AML-193 (cell line): ENCODE measurements around the gene KCTD1.

ENCODE experiments used
- DNase-seq, 2 experiments: peaks; one replicate each; lab custom pipeline; 2025; lab: John Stamatoyannopoulos, UW

The KCTD1 gene

DNA sequence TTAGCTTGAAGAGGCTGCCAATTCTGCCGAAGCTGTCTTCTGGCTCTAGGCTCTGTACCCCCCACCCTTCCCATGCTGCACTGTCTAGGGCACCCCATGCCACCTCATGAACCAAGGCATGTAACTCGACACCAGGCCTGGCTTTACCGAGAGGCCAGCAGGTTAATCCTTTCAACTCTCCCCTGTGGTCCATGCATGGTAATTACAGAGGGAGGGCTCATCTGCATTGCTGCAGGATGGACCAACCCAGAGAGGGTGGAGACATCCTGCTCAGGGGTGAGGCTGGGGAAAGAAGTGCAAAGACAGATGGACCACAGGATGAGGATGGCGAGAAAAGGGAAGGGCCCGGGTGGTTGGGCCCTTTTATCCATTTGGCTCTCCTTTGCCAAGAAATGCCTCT is 65.8 kb downstream of the KCTD1 start:
- DNase-seq: no peak

DNA sequence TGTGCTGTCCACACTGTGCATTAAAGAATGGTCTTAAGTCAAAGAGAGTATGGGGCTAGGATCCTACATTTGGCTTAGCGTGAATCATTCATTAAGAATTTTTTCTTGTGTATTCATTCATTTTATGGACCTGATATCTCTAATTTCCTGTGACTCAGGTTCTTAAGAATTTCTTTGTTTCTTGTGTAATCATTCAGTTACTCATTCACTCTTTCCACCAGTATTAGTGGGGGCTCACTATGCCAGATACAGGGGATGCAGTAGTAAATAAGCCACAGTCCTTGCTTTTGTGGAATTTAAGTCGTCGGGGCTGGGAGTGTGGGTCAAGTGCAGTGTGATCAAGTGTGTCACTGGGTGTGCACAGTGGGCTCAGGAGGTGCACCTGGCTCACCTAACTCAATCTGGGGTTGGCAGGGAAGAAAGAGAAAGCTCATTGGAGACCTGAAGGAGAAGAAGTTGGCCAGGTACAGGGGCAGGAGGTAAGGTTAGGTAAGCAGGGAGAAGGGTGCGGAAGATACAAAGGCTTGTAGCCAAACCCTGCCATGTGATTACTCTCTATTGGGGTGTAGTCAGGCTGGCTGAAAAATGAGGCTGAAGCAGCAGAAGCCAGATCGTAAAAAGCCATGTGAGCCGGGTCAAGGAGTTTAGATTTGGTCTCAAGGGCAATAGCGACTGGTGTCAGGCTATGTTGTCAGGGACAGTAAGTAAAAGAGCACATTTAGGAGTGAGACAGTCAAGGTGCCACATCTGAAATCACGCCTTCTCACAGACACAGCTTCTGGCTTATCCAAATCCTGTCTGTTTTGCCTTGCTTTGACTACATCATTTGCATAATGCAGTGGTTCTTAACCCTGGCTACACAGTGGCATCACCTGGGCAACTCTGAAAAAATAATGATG is 67.2 kb downstream of the KCTD1 start:
- DNase-seq: no peak

DNA sequence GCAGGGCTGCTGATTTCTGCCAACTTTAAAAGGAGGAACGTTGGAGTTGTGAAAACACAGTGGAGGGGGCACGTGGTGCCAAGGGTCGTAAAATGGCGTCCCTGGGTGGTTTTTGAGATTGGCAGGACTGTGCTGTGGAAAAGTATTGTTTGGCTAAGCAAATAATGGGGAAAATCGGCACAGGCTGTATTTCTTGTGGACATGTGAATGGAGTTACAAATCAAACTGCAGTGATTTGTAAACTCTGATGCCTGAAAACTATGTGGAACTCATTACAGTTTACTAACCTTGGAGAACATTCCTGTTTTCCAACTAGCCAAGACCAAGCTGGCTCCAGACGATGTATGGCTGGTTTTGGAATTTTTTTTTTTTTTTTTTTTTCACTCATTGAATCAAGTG is 68.7 kb downstream of the KCTD1 start:
- no peak for DNase-seq

DNA sequence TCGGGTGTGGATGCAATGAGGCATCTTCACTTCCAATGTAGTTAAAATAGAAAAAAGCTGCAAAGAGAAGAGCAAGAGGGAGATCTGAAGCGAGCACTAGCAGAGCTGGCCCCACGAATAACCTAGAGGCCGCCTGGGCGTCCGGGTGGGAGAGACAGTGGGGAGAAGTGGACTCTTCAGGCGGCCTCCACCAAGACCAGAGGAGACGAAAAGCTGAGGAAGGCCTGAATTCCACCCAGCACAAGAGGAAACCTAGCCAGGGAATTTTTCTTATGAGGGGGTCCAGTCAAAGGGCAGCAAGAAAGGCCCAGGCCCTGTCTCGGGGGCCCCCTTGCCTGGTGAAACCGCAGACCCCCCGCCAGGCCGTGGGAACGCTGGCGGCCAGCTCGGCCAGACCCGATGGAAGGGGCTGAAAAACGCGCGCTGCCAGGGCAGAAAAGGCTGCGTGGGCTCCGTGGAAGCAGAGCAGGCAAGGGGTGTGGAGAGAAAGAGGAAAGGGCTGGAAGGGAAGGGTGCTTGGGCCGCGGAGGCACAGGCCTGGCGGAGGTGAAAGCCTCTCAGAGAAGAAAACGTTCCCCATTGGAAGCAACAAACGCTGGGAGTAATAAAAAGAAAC is 69.2 kb downstream of the KCTD1 start:
- no peak for DNase-seq

DNA sequence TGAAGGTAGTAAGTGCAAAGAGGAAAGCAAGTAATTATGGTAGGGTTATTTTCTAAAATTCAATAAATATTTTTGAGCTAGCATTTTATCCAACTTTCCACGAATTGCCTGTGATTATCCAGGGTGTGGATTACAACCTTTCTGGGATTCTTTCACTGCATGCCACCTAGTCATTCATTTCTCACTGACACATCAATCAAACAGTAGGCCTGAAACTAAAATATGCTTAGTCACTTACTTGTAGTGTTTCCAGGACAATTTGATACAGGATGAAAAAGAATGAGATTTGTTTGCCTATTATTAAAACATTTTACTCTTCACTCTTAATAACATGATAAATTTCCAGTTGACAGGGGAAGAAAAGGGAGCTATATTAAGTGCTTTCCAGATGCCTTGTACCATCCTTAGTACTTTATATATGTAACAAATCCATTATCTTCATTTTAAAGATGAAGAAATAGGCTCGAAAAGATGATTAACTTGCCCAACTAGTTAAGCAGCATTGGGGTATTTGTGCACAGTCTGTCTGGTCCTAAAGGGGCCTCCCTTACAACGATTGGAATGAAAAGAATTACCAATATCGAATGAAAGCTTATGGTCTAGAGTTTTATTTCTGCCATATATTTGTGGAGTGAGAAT is 70.4 kb downstream of the KCTD1 start:
- no peak for DNase-seq

DNA sequence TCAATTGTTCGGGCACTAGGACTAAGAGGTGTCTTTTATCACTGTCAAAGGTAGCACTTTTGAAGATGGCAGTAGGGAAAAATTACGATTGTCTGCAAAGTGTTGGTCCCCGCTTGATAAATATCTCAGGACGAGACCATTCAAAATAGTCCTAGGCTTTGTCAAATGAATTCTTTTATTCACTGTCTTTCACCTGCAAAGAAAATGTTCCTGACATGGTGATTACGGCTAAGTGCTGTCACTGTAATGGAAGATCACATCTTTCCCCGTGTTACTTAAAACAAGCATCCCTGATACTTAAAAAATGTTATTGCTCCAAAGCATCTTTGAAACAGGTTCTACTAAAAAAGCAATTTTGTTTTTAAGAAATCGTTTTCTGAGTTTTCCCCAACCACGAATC is 71.7 kb downstream of the KCTD1 start:
- no peak for DNase-seq

GRCh38 chr18:26474542-26474941 is 73.8 kb downstream of the KCTD1 start:
- DNase-seq: no peak

- no peak for DNase-seq
These were observed 74.7 kb downstream of the KCTD1 start for GRCh38 chr18:26473672-26474071.

DNA sequence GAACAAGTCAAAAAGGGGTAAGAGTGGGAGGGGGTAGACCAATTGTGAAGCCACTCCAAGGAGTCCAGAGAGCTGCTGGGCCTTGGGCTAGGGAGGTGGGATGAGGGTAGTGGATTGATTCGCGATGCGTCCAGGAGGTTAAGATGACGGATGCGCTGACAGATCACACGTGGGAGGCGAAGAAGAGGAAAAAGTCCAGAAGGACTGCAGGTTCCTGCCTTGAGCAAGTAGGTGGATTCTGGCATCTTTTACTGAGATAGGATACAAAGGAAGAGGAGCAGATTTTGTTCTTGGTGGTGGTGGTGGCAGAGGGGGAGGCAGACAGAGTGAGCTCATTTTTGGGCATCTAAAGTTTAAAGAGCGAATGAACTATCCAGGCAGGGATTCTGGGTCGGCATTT is 76.5 kb downstream of the KCTD1 start:
- DNase-seq: no peak

DNA sequence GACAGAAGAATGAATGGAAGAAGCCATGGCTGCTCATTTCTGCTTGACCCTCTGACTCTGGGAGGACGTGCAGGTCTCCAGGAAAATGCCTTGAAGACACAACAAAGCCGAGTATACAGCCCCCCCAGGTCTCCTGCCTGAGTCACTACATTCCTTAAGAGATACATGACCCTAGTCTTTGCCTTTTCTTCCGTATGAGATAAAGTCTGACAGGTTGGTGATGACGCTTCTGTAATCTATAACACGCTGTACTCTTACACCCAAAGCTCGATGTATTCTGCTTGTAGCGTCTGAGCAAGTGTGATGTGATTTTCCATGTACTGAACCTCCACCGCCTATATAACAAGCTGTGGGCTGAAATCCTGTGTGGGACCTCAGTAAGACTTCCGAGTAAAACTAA is 77.3 kb downstream of the KCTD1 start:
- no peak for DNase-seq

GRCh38 chr18:26470011-26470637 is 78.2 kb downstream of the KCTD1 start:
- no peak for DNase-seq

DNA sequence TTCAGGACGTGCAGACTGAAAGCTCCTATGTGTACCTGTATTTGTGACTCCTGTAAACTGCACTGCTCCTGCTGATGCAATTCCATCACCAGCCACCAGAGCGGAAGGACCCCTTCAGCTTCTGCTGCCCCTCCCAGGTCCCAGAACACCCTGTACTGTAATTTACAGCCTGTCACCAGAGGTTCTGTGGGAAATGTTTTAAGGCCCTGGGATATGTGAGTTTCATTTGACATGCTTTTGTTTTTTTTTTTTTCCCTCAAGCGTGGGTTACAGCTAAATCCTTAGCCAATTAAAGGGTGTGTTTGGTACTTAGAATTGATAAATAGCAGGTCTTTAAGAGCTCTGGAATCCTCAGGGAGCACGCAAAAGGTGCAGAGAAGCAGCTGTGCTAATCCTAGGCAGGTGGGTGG is 79.4 kb downstream of the KCTD1 start:
- DNase-seq: no peak

DNA sequence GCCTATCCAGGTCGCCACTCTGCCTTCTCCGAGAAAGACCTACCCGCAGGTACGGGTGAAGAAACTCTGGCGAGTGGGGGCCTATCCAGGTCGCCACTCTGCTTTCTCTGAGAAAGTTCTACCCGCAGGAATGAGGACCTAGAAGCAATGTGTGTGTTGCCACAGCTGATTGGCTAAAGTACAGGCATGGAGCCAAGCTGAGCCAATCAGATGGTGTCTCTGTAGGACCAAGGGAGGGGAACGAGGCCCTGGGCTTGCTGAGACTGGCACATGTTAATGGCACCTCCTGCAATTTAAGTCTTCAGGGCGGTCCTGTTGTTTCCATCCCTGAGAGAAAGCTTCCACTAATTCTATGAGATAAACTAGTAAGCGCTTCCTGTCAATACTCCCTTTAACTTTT is 82.3 kb downstream of the KCTD1 start:
- no peak for DNase-seq

GRCh38 chr18:26465431-26465830 is 82.9 kb downstream of the KCTD1 start:
- no peak for DNase-seq

DNA sequence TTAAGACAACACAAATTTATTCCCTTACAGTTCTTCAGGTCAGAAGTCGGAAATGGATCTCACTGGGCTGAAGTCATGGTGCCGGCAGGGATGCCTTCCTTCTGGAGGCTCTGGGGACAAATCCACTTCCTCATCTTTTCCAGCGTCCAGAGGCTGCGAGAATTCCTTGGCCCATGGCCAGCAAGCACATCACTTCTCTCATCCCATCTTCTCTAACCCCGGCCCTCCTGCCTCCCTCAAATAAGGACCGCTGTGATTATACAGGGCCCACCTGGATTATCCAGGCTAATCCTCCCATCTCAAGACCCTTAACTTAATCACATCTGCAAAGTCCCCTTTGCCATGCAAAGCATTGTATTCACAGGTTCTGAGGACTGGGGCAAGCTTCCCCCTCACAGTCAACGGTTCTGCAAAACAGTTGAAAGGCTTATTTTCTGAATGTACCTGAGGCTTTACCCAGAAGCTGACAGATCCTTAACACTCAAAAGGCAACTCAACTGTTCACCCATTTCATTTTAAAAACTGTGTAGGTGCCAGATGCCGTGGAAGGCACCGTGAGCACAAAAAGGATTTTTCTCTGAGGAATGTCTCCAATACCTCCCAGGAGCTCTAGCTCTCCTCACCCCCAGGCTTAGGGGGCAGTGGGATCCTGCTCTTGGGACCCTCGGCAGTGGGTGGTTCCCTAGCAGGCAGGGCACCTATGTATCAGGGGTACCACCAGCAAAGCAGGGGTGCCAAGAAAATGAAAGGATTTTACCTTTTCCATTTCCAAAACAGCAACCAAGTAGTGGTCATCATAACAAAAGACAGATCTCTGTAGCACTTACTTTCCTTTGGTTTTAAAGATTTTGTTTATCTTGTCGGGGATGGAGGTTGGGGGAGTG is 84.0 kb downstream of the KCTD1 start:
- no peak for DNase-seq

DNA sequence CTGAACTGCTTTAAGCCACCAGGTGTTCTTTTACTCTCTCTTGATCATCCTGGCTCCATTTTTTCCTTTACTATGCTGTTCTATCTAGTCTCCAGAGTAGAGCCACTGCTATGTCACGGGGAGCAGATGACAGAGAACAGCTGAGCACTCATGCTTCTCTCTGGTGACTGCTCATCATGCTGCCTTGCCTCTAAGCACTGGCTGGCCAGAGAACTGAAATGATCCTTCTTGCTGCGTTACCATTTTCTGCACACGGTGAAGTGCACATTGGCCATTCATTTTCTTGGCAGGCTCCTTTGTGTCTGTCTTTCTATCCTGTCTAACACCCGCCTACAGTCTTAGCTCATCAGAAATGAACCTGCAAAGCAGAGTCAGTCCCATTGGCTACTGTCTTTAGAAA is 86.0 kb downstream of the KCTD1 start:
- no peak for DNase-seq

- DNase-seq: no peak
These were observed 86.9 kb downstream of the KCTD1 start for GRCh38 chr18:26461405-26461804.

DNA sequence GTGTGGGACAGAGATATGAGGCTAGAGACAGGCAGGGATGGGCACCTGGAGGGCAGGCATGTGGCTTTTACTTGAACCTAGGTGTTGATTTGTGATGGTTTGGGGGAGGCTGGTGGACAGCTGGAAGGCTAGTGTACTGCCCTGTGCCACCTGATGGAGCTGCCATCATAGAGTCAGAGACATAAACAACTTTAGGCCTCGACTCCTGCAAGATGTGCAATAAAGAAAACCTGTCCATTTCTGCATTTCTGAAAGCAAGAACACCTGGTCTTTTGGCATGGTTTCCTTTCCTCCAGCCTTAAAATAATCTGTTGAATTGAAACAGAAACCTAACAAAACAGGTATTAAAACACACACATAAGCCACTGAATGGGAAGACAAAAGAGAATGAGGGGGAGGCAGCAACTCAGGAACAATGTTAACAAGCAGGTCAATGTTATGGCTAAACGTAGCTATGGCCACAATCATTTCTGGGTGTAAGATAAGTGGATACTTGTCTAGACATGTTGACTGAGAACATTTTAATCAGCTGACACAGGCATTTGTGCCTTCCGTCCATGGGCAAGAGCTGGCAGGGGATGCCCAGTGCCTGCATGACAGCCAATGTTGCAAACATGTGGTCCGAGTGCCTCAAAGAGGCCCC is 87.8 kb downstream of the KCTD1 start:
- no peak for DNase-seq

- no peak for DNase-seq
These were observed 88.5 kb downstream of the KCTD1 start for GRCh38 chr18:26459884-26460283.

DNA sequence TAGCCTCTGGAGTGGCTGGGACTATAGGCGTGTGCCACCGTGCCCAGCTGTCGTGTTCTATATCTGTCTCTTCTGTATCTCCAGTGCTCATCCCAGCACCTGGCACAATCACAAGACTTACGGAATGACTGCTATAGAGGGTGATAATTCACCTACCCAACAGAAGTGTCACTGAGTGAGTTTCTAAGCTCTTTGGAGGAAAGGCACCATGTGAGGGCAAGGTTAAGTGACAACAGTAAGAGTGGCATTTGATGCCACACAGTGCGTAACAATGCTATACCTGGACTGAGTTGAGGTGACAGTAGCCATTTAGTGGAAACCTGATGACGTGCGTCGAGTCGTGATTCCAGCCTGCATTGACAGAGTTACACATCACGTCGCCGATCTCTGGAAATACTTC is 89.0 kb downstream of the KCTD1 start:
- DNase-seq: no peak
